ENCODE data around the gene AGPAT1. TPM values are rescaled to one million over a fixed set of nuclear protein-coding genes. Genes with fewer than 3 reads are reported as not detected.

The AGPAT1 gene
- total RNA-seq, 5 donors from 2014 or later (not counting 1 experiment from before 2014, with no cell fraction given), result 23.5 to 34.6 (median 31.0) TPM

DNA sequence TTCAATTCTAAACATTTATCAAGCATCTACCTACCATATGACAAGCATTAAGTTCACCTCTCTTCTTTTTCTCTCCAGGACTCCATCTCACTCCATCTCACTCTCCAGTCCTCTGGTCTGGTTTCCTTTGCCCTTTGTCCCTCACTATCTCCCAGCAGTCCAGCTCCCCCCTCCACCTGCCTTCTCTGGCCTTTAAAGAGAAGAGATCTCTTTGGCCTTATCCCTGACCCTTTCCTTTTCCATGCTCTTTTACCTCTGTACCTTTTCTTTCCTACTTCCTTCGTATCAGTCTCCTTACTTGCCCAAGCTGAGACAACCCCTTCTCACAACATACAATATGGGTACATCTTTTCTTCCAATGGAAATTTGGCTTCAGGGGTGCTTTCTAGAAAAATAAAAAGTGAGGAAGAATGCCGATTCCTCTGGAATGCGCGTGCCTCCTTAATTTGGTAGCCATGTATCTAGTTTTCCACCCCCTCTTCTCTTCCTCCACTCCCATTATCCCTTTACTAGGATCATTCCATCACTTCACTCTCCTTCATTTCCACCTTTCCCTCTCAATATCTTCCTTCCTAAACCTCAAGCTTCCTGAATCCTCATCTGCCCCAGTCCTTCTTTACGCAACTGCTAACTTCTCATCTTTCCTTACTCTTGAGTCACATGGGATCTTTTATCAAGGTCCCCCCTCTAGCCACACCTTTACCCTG is 745 bp upstream of the AGPAT1 start:
- ATAC-seq (replicated peaks in 1 of 4), result no peak
- WGBS (ENCODE audit: insufficient coverage), result 70% methylated on average over 2 of the region's 5 CpGs
- no peak for DNase-seq
- Mint-ChIP-seq H3K9me3 (no peaks in the 10 kb centered on the region), H3K4me3 (peak overlapping the region; percentile 92 to 98 (median 95)), H3K27ac (peak overlapping the region; percentile 96 to 99), H3K36me3 (peaks cover 17% of the 10 kb centered on the region), H3K4me1 (peaks cover 79 to 88% (median 83%) of the 10 kb centered on the region in 3 donors), H3K27me3 (no peaks in the 10 kb centered on the region)
- ChIA-PET CTCF (interaction anchor here in 1 of 2 donors (0.6 to 1.4 kb wide), 6 partner anchors 16 to 70 kb away, joined by 3 to 6 read pairs (median 3); partner anchors contain the start of genes ATF6B, FKBPL and GPSM3), POLR2A (no interaction called here)
- Histone ChIP-seq H3K36me3 (ENCODE audit: control insufficient read depth in 2 of 2, extremely low read depth in 1 of 2, insufficient read depth in 1 of 2, low read length in 1 of 2) (peaks cover 0 to 17% of the 10 kb centered on the region in 2 donors), H3K4me1 (ENCODE audit: control insufficient read depth in 1 of 2, extremely low read depth in 1 of 2, insufficient read depth in 2 of 2, low read length in 2 of 2) (peaks cover 46 to 61% of the 10 kb centered on the region in 2 experiments), H3K4me3 (ENCODE audit: control insufficient read depth in 1 of 2, extremely low read depth in 1 of 2, low read length in 1 of 2) (peak overlapping the region; percentile 82 to 83), H3K27ac (ENCODE audit: low read length) (peak overlapping the region; percentile 94), H3K9me3 (no peaks in the 10 kb centered on the region), H3K27me3 (replicated peaks in 1 of 2; ENCODE audit: control insufficient read depth in 2 of 2, extremely low read depth in 1 of 2, insufficient read depth in 2 of 2, low read length in 1 of 2) (no peaks in the 10 kb centered on the region)

GRCh38 chr6:32175322-32175710 is 568 bp downstream of the AGPAT1 start:
- peaks cover 3 to 16% of the 10 kb centered on the region in 2 donors for H3K36me3 ChIP-seq (ENCODE audit: control insufficient read depth in 2 of 2, extremely low read depth in 1 of 2, insufficient read depth in 1 of 2, low read length in 1 of 2)
- peaks cover 71 to 85% (median 74%) of the 10 kb centered on the region in 3 donors for H3K4me1 Mint-ChIP-seq
- H3K4me1 ChIP-seq (ENCODE audit: control insufficient read depth in 1 of 2, extremely low read depth in 1 of 2, insufficient read depth in 2 of 2, low read length in 2 of 2), result peaks cover 46 to 61% of the 10 kb centered on the region in 2 experiments
- no peaks in the 10 kb centered on the region for H3K9me3 ChIP-seq
- ChIA-PET CTCF (no interaction called here), POLR2A (no interaction called here)
- DNase-seq, result no peak
- no CpG with 5 or more reads among the region's 2 CpGs for WGBS (ENCODE audit: insufficient coverage)
- peak overlapping the region; percentile 92 to 98 (median 95) for H3K4me3 Mint-ChIP-seq
- no peaks in the 10 kb centered on the region for H3K27me3 ChIP-seq (replicated peaks in 1 of 2; ENCODE audit: control insufficient read depth in 2 of 2, extremely low read depth in 1 of 2, insufficient read depth in 2 of 2, low read length in 1 of 2)
- no peak for ATAC-seq (replicated peaks in 1 of 4)
- H3K27ac ChIP-seq (ENCODE audit: low read length), result peak overlapping the region; percentile 69
- no peaks in the 10 kb centered on the region for H3K27me3 Mint-ChIP-seq
- peak overlapping the region; percentile 82 to 83 for H3K4me3 ChIP-seq (ENCODE audit: control insufficient read depth in 1 of 2, extremely low read depth in 1 of 2, low read length in 1 of 2)
- peak overlapping the region; percentile 74 to 78 for H3K27ac Mint-ChIP-seq
- no peaks in the 10 kb centered on the region for H3K9me3 Mint-ChIP-seq
- peaks cover 13% of the 10 kb centered on the region for H3K36me3 Mint-ChIP-seq

- Histone ChIP-seq H3K27me3 (replicated peaks in 1 of 2; ENCODE audit: control insufficient read depth in 2 of 2, extremely low read depth in 1 of 2, insufficient read depth in 2 of 2, low read length in 1 of 2) (no peaks in the 10 kb centered on the region), H3K9me3 (no peaks in the 10 kb centered on the region), H3K4me1 (ENCODE audit: control insufficient read depth in 1 of 2, extremely low read depth in 1 of 2, insufficient read depth in 2 of 2, low read length in 2 of 2) (peaks cover 46 to 54% of the 10 kb centered on the region in 2 experiments), H3K36me3 (ENCODE audit: control insufficient read depth in 2 of 2, extremely low read depth in 1 of 2, insufficient read depth in 1 of 2, low read length in 1 of 2) (peaks cover 3 to 18% of the 10 kb centered on the region in 2 donors), H3K27ac (ENCODE audit: low read length) (no peak overlapping the region), H3K4me3 (ENCODE audit: control insufficient read depth in 1 of 2, extremely low read depth in 1 of 2, low read length in 1 of 2) (no peak overlapping the region)
- Mint-ChIP-seq H3K36me3 (peaks cover 17% of the 10 kb centered on the region), H3K4me1 (peaks cover 62 to 76% (median 65%) of the 10 kb centered on the region in 3 donors), H3K4me3 (peak overlapping the region; percentile 92 to 98 (median 95)), H3K27ac (peak overlapping the region; percentile 4 to 81), H3K9me3 (no peaks in the 10 kb centered on the region), H3K27me3 (no peaks in the 10 kb centered on the region)
- ChIA-PET CTCF (no interaction called here), POLR2A (no interaction called here)
- WGBS (ENCODE audit: insufficient coverage), result 100% methylated on average over 1 of the region's 1 CpG
- no peak for ATAC-seq (replicated peaks in 1 of 4)
- no peak for DNase-seq
Observed at GRCh38 chr6:32174416-32174815, 1.5 kb downstream of the AGPAT1 start.

DNA sequence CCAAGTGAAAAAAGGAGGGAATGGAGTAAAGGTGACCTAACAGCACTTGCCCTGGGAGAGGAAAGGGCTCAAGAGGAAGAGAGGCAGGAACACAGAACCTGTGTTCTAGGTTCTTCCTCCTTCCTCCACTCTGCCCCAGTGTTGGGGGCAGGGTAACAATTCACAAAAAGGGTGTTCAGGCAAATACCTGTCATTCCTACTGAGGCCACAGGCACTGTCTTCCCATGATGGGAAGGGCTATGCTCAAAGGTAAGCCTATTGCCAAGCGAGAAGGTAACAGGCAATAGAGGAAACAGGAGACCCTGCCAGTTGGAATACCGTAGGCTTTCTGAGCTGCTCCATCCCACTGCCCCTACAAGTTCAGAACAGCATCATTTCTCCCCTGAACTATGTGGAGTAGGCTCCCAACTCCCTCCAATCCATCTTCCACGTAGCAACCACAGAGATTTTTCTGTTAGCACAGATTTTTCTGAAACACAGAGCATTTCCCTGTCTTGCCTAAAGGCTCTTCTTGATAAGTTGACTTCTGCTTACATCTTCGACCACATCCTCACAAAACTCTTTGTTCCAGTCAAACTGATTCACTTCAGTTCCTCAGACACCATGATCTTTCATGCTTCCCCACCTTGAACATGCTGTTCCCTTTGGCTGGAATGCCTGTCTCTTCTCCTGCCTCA is 2.7 kb downstream of the AGPAT1 start:
- Histone ChIP-seq H3K36me3 (ENCODE audit: control insufficient read depth in 2 of 2, extremely low read depth in 1 of 2, insufficient read depth in 1 of 2, low read length in 1 of 2) (peaks cover 3 to 30% of the 10 kb centered on the region in 2 donors), H3K9me3 (no peaks in the 10 kb centered on the region), H3K4me3 (ENCODE audit: control insufficient read depth in 1 of 2, extremely low read depth in 1 of 2, low read length in 1 of 2) (no peak overlapping the region), H3K4me1 (ENCODE audit: control insufficient read depth in 1 of 2, extremely low read depth in 1 of 2, insufficient read depth in 2 of 2, low read length in 2 of 2) (peaks cover 41 to 45% of the 10 kb centered on the region in 2 experiments), H3K27me3 (replicated peaks in 1 of 2; ENCODE audit: control insufficient read depth in 2 of 2, extremely low read depth in 1 of 2, insufficient read depth in 2 of 2, low read length in 1 of 2) (no peaks in the 10 kb centered on the region), H3K27ac (ENCODE audit: low read length) (no peak overlapping the region)
- Mint-ChIP-seq H3K4me1 (peaks cover 53 to 64% (median 55%) of the 10 kb centered on the region in 3 donors), H3K27ac (peak overlapping the region; percentile 64 to 81), H3K36me3 (peaks cover 28% of the 10 kb centered on the region), H3K27me3 (no peaks in the 10 kb centered on the region), H3K4me3 (peak overlapping the region in 1 of 3 donors; percentile 95), H3K9me3 (no peaks in the 10 kb centered on the region)
- CTCF ChIA-PET, result no interaction called here
- ATAC-seq (replicated peaks in 1 of 4) (no peak), DNase-seq (no peak)
- POLR2A ChIA-PET, result interaction anchor here in 1 of 2 donors (0.6 kb wide), 1 partner anchor 1560 kb away, joined by 3 read pairs; no protein-coding TSS in a partner anchor
- WGBS (ENCODE audit: insufficient coverage), result 56% methylated on average over 4 of the region's 4 CpGs

DNA sequence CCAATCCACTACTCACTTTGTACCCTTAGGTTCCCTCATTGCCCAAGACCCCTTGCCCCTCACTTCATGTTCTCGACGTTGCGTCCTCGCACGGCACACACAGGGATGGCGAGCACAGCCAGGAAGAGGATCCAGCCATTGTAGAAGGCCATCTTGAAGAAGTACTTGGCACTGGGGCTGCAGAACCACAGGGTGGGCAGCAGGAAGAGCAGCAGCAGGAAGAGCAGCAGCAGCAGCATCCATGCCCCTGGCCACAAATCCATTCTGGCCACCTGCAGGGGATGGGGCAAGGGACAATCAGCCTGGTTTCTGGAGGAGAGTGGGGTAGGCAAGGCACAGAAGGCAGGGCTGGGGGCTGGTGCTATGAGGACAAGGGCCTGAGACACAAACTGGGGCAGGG is 4.7 kb downstream of the AGPAT1 start:
- peak overlapping the region in 1 of 2 donors; percentile 72 for H3K27ac Mint-ChIP-seq
- no peak for ATAC-seq (replicated peaks in 1 of 4)
- H3K36me3 Mint-ChIP-seq, result peaks cover 36% of the 10 kb centered on the region
- ChIA-PET POLR2A (no interaction called here), CTCF (no interaction called here)
- DNase-seq, result no peak
- peaks cover 38 to 46% (median 39%) of the 10 kb centered on the region in 3 donors for H3K4me1 Mint-ChIP-seq
- Histone ChIP-seq H3K27ac (ENCODE audit: low read length) (no peak overlapping the region), H3K36me3 (ENCODE audit: control insufficient read depth in 2 of 2, extremely low read depth in 1 of 2, insufficient read depth in 1 of 2, low read length in 1 of 2) (peaks cover 3 to 38% of the 10 kb centered on the region in 2 donors), H3K27me3 (replicated peaks in 1 of 2; ENCODE audit: control insufficient read depth in 2 of 2, extremely low read depth in 1 of 2, insufficient read depth in 2 of 2, low read length in 1 of 2) (no peaks in the 10 kb centered on the region), H3K4me3 (ENCODE audit: control insufficient read depth in 1 of 2, extremely low read depth in 1 of 2, low read length in 1 of 2) (no peak overlapping the region), H3K4me1 (ENCODE audit: control insufficient read depth in 1 of 2, extremely low read depth in 1 of 2, insufficient read depth in 2 of 2, low read length in 2 of 2) (peaks cover 30 to 31% of the 10 kb centered on the region in 2 experiments), H3K9me3 (no peaks in the 10 kb centered on the region)
- no peaks in the 10 kb centered on the region for H3K9me3 Mint-ChIP-seq
- 98% methylated on average over 6 of the region's 6 CpGs for WGBS (ENCODE audit: insufficient coverage)
- peak overlapping the region in 1 of 3 donors; percentile 8 for H3K4me3 Mint-ChIP-seq
- no peaks in the 10 kb centered on the region for H3K27me3 Mint-ChIP-seq

DNA sequence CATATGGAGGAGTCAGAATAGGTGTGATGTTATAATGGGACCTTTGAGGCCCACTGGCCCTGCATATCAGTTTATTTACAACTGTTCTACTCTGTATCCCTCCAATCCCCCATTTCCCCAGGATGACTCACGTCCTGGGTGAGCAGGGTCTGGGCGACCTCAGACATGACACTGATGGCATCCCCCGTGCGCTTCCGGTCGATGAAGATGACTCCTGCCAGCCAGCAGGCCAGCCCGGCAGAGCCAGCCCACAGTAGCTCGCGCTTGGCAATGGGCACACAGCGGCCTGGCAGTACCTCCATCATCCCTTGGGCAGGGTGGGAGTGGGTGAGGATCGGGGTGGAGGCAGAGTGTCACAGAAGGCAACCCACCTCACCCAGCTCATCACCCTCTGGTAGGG is 5.6 kb downstream of the AGPAT1 start:
- no peaks in the 10 kb centered on the region for H3K27me3 ChIP-seq (replicated peaks in 1 of 2; ENCODE audit: control insufficient read depth in 2 of 2, extremely low read depth in 1 of 2, insufficient read depth in 2 of 2, low read length in 1 of 2)
- Mint-ChIP-seq H3K27me3 (no peaks in the 10 kb centered on the region), H3K4me1 (peaks cover 33 to 40% (median 33%) of the 10 kb centered on the region in 3 donors), H3K27ac (no peak overlapping the region), H3K4me3 (no peak overlapping the region), H3K9me3 (no peaks in the 10 kb centered on the region), H3K36me3 (peaks cover 36% of the 10 kb centered on the region)
- 95% methylated on average over 8 of the region's 11 CpGs for whole genome bisulfite sequencing (ENCODE audit: insufficient coverage)
- CTCF ChIA-PET, result no interaction called here
- H3K4me3 ChIP-seq (ENCODE audit: control insufficient read depth in 1 of 2, extremely low read depth in 1 of 2, low read length in 1 of 2), result no peak overlapping the region
- DNase-seq (no peak), ATAC-seq (replicated peaks in 1 of 4) (no peak)
- peaks cover 23 to 28% of the 10 kb centered on the region in 2 experiments for H3K4me1 ChIP-seq (ENCODE audit: control insufficient read depth in 1 of 2, extremely low read depth in 1 of 2, insufficient read depth in 2 of 2, low read length in 2 of 2)
- H3K36me3 ChIP-seq (ENCODE audit: control insufficient read depth in 2 of 2, extremely low read depth in 1 of 2, insufficient read depth in 1 of 2, low read length in 1 of 2), result peaks cover 3 to 38% of the 10 kb centered on the region in 2 donors
- no peak overlapping the region for H3K27ac ChIP-seq (ENCODE audit: low read length)
- H3K9me3 ChIP-seq, result no peaks in the 10 kb centered on the region
- POLR2A ChIA-PET, result no interaction called here
